HepG2 (cell line): ENCODE results near the gene SLC25A28. TPM values are rescaled to one million over a fixed set of nuclear protein-coding genes. Genes with fewer than 3 reads are reported as not detected.

Source experiments
- ATAC-seq: fragments of 200-7000 bp; cut with Tn5 transposase; 3 replicates; pipeline ENCODE4 v1.9.1; 2020; ENCODE audit warnings: mild to moderate bottlenecking, moderate library complexity
- BruUV-seq: library from RNA; stranded (reverse); fragments of 400-500 nt; replicated peaks from 2 replicates; lab custom pipeline; 2021; lab: Mats Ljungman, UMichigan
- CTCF ChIA-PET: fragments of 300-600 bp; formaldehyde crosslinking; extraction: SDS; loops from one replicate; lab custom pipeline; 2021; ENCODE audit warnings: low total read pairs, inconsistent platforms, low intra/inter-chr PET ratio; lab: Yijun Ruan, JAX
- POLR2A ChIA-PET: fragments of 350-600 bp; sonication (Branson Sonifier 250); formaldehyde crosslinking; loops from one replicate; lab custom pipeline; 2020; ENCODE audit warnings: antibody characterized with exemption, inconsistent platforms; lab: Yijun Ruan, JAX
- DNase-seq: peaks from one replicate; pipeline ENCODE4 v3.0.0-alpha.2; 2015; ENCODE audit warnings: low spot score
- FAIRE-seq: peaks from 3 replicates; lab custom pipeline; 2011; peaks lifted over from hg19 to GRCh38; lab: Jason Lieb, UNC
- H2AFZ ChIP-seq: one replicate; pipeline ENCODE4 v1.6.1; 2011; ENCODE audit warnings: low read length, inconsistent platforms
- H3K27ac ChIP-seq: fragments of 300-600 bp; 3 replicates; pipeline ENCODE4 v1.8.0; 2011; ENCODE audit warnings: mixed run types, mild to moderate bottlenecking, mixed read lengths, low read length, inconsistent platforms; ENCODE audit not compliant: insufficient read depth; ENCODE audit errors: extremely low read length
- H3K27me3 ChIP-seq, 2 experiments: fragments of 200-600 bp in 1 of 2; 2 replicates in 1 of 2; 3 replicates in 1 of 2; pipeline versions ENCODE4 v1.6.0 to v1.8.0; 2011; ENCODE audit warnings: low read length in 2 of 2, mild to moderate bottlenecking in 2 of 2, moderate library complexity in 2 of 2, inconsistent platforms in 1 of 2; ENCODE audit not compliant: insufficient read depth in 2 of 2, control insufficient read depth in 1 of 2
- H3K36me3 ChIP-seq, 2 experiments: fragments of 200-600 bp in 1 of 2; replicated peaks in 1 of 2; 2 replicates in 1 of 2; 3 replicates in 1 of 2; pipeline versions ENCODE4 v1.5.1 to v1.8.0; 2011; ENCODE audit warnings: low read length in 2 of 2, inconsistent platforms in 1 of 2; ENCODE audit not compliant: insufficient read depth in 2 of 2, control insufficient read depth in 1 of 2
- H3K4me1 ChIP-seq: 2 replicates; pipeline ENCODE4 v1.5.1; 2012; ENCODE audit warnings: low read length, inconsistent platforms; ENCODE audit not compliant: insufficient read depth
- H3K4me2 ChIP-seq: 2 replicates; pipeline ENCODE4 v1.6.0; 2011; ENCODE audit warnings: low read depth, low read length, inconsistent platforms
- H3K4me3 ChIP-seq, 3 experiments: fragments of 200-600 bp in 1 of 3; sonication (generic), shearing (Covaris generic) in 1 of 3; replicated peaks in 1 of 3; 2 replicates each; pipeline ENCODE4 v1.5.1; 2011 to 2016; ENCODE audit warnings: low read length in 3 of 3, inconsistent platforms in 2 of 3, low read depth in 2 of 3, mild to moderate bottlenecking in 2 of 3, control low read depth in 1 of 3, mixed read lengths in 1 of 3; ENCODE audit not compliant: insufficient read depth in 1 of 3
- H3K79me2 ChIP-seq: one replicate; pipeline ENCODE4 v1.6.1; 2011; ENCODE audit warnings: low read length, inconsistent platforms; ENCODE audit not compliant: insufficient read depth
- H3K9ac ChIP-seq: 2 replicates; pipeline ENCODE4 v1.6.0; 2011; ENCODE audit warnings: mild to moderate bottlenecking, low read depth, low read length, inconsistent platforms; ENCODE audit not compliant: insufficient read depth
- H3K9me3 ChIP-seq: 2 replicates; pipeline ENCODE4 v1.5.1; 2012; ENCODE audit warnings: mild to moderate bottlenecking, low read length
- H4K20me1 ChIP-seq: 2 replicates; pipeline ENCODE4 v1.6.0; 2011; ENCODE audit warnings: inconsistent platforms, mild to moderate bottlenecking, low read length, moderate library complexity; ENCODE audit not compliant: insufficient read depth
- ASH2L ChIP-seq: fragments of 300-600, 200-600 bp; sonication (generic); IDR thresholded peaks from 2 replicates; pipeline ENCODE4 v1.7.0; 2017; ENCODE audit warnings: low read depth, mild to moderate bottlenecking, moderate library complexity, mixed read lengths, low read length; ENCODE audit not compliant: insufficient read length
- GZF1 ChIP-seq: sonication (generic); formaldehyde crosslinking; IDR thresholded peaks from 2 replicates; pipeline ENCODE4 v1.5.1; 2020; ENCODE audit warnings: mild to moderate bottlenecking, missing genetic modification reagents
- KDM2A ChIP-seq: sonication (generic); formaldehyde crosslinking; IDR thresholded peaks from 2 replicates; pipeline ENCODE4 v1.4.0; 2020; ENCODE audit warnings: low read depth, missing genetic modification reagents, borderline replicate concordance
- MAZ ChIP-seq, 2 experiments: sonication (generic) in 1 of 2; formaldehyde crosslinking in 1 of 2; IDR thresholded peaks; 2 replicates each; pipeline versions ENCODE4 v1.5.0 to v1.6.1; 2012 to 2020; ENCODE audit warnings: low read depth in 2 of 2, mild to moderate bottlenecking in 2 of 2, borderline replicate concordance in 1 of 2, improper control_type of control experiment in 1 of 2, low read length in 1 of 2, missing genetic modification reagents in 1 of 2, moderate library complexity in 1 of 2
- ZBTB33 ChIP-seq: sonication (generic); formaldehyde crosslinking; IDR thresholded peaks from 2 replicates; pipeline ENCODE4 v1.4.0; 2020; ENCODE audit warnings: missing genetic modification reagents
- WGBS: methylation state at CpG from one replicate; pipeline ENCODE4 v1.1.6; 2017; ENCODE audit warnings: low lambda C conversion rate; 5-methylcytosine and 5-hydroxymethylcytosine counted together
- in situ Hi-C: cut with HindIII; loops from 2 replicates; pipeline ENCODE4 v1.10.0; 2017; ENCODE audit warnings: low pct_unique_long_range_greater_than_20kb; ENCODE audit not compliant: extremely low pct_ligation_motif_present
- intact Hi-C: fragments of 100-400 bp; cut with micrococcal nuclease; formaldehyde crosslinking; loops from one replicate; pipeline ENCODE4 v1.10.0; 2022; ENCODE audit not compliant: unreplicated experiment
- polyA plus RNA-seq, 8 experiments: library from polyadenylated mRNA; depleted of rRNA in 3 of 8; stranded (reverse) in 7 of 8; unstranded in 1 of 8; fragments of >200 nt; fragmentation: Illumina TruSeq in 4 of 8; extraction: Trizol in 4 of 8; gene quantifications; 2 replicates each; pipeline versions ENCODE4 v1.2.1 to v1.2.3, GENCODE V29; 2011 to 2016; ENCODE audit warnings: low read depth in 4 of 8, missing spikeins in 1 of 8, mixed read lengths in 1 of 8; ENCODE audit not compliant: insufficient read depth in 1 of 8
- total RNA-seq, 5 experiments: library from RNA; depleted of rRNA; stranded (reverse); fragments of >200 nt; fragmentation: Illumina TruSeq; extraction: Trizol; gene quantifications; 2 replicates each; pipeline ENCODE4 v1.2.3, GENCODE V29; 2016; ENCODE audit warnings: low read depth in 1 of 5

Gene SLC25A28
- total and polyA plus RNA-seq, 2 of the 13 experiments (the other 11 are each of a cell fraction or from before 2014, with no cell fraction given): 15.2 to 41.0 TPM

- Histone ChIP-seq H2AFZ (no peak overlapping the region), H3K27ac (peak overlapping the region; percentile 76), H3K79me2 (peaks cover 29% of the 10 kb centered on the region), H3K9me3 (no peaks in the 10 kb centered on the region), H3K4me1 (peaks cover 49% of the 10 kb centered on the region), H3K4me2 (peak overlapping the region; percentile 72), H3K27me3 (no peaks in the 10 kb centered on the region; a peak in 1 of 5 replicates), H3K4me3 (no peak overlapping the region; a peak in 1 of 6 replicates), H4K20me1 (no peaks in the 10 kb centered on the region), H3K36me3 (peaks cover 2 to 9% of the 10 kb centered on the region in 2 experiments; a peak in 2 of 5 replicates), H3K9ac (no peak overlapping the region; the same call in 1 of the 2 replicates)
- TF ChIP-seq ASH2L (no peak), GZF1 (CRISPR knock-in tag) (no peak), KDM2A (no peak), MAZ (IDR thresholded peaks at IDR 0.05; ENCODE audit: borderline replicate concordance, low read depth, low read length) (no peak), MAZ (CRISPR knock-in tag; IDR thresholded peaks at IDR 0.05; ENCODE audit: low read depth) (no peak), ZBTB33 (CRISPR knock-in tag) (0 out of 2 replicates have a peak, but pooled peaks have one; percentile 14)
- ChIA-PET CTCF (no interaction called here), POLR2A (no interaction called here)
- intact Hi-C loops (no loop called here), in situ Hi-C loops (no loop called here)
- ATAC-seq: no peak
- FAIRE-seq: no peak
- 78% methylated on average over 6 of the region's 6 CpGs for WGBS
- no peak for DNase-seq
- no TSS peak for BruUV-seq
These were observed 41.1 kb upstream of the SLC25A28 start for GRCh38 chr10:99661377-99661763.
